HG03095 (cell line): ENCODE measurements around the gene CXCL1.

ENCODE experiments used
- ATAC-seq: cut with Tn5 transposase; IDR thresholded peaks from one replicate; pipeline ENCODE4 v1.9.1; 2021; ENCODE audit warnings: moderate library complexity; ENCODE audit not compliant: unreplicated experiment

Gene CXCL1

DNA sequence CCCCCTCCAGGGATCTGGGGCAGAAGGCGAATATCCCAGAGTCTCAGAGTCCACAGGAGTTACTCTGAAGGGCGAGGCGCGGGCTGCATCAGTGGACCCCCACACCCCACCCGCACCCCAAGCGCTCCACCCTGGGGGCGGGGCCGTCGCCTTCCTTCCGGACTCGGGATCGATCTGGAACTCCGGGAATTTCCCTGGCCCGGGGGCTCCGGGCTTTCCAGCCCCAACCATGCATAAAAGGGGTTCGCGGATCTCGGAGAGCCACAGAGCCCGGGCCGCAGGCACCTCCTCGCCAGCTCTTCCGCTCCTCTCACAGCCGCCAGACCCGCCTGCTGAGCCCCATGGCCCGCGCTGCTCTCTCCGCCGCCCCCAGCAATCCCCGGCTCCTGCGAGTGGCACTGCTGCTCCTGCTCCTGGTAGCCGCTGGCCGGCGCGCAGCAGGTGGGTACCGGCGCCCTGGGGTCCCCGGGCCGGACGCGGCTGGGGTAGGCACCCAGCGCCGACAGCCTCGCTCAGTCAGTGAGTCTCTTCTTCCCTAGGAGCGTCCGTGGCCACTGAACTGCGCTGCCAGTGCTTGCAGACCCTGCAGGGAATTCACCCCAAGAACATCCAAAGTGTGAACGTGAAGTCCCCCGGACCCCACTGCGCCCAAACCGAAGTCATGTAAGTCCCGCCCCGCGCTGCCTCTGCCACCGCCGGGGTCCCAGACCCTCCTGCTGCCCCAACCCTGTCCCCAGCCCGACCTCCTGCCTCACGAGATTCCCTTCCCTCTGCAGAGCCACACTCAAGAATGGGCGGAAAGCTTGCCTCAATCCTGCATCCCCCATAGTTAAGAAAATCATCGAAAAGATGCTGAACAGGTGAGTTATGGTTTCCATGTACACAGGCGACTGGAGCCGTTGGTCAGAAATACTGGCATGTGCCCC lies at the start of gene CXCL1:
Gene CXCL1 (plus strand): TSS at position 264 of the 926 bp plus-strand sequence. CDS start 78 bp downstream, at position 342.
- ATAC-seq = no peak

GRCh38 chr4:73821325-73821724 lies 47.9 kb upstream of the CXCL1 start:
- no peak for ATAC-seq

DNA sequence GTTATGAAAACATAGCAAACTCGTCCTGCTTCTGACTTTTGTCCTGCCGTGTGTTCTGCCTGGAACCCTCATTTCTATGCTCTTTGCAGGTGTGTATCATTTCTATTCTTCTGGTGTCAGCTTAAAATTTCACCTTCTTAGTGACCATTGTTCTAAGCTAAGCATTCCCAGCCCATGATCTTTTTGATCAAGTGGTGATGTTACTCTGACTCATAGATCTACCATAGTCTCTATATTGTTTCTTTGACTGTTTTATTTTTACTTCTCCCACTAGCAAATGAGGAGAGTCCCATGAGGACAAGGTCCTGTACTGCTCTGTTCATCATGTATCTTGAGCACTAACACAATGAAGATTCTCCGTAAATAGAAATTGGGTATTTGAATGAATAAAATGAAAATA lies 46.8 kb upstream of the CXCL1 start:
- no peak for ATAC-seq

DNA sequence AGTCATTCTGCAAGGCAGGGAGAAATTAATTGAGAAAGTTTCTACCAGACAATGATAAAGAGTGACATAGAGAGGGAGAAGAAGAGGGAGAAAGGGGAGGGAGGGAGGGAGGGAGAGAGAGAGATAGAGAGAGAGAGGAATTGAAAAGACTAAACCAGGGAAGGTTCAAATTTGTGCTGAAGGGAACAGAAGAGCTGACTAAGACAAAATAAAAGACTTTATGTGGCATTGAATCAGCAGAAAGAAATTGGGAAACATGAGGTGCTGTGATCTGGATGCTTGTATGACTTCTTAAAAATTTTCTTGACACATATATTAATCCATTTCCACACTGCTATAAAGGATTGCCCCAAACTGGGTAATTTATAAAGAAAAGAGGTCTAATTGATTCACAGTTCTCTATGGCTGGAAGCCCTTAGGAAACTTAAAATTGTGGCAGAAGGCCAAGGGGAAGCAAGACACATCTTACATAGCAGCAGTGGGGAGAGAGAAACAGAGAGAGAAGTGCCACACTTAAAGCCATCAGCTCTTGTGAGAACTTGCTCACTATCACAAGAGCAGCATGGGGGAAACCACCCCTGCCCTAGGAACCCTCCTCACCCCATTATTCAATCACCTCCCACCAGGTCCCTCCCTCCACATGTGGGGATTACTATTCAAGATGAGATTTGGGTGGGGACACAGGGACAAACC lies 46.2 kb upstream of the CXCL1 start:
- no peak for ATAC-seq

DNA sequence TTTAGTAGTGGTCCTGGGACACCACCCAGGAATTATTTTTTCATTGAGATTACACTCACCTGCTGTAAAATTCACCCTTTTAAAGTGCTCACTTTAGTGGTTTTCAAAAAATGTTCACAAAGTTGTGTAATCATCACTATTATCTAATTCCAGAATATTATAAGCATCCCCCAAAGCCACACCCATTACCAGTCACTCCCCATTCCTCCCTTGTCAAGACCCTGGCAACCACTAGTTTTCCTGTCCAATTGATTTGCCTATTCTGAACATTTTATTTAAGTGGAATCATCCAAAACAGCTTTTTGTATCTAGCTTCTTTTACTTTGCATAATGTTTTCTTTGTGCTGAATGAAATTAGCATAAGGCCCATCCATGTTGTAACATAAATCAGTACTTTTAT lies 45.4 kb upstream of the CXCL1 start:
- no peak for ATAC-seq

DNA sequence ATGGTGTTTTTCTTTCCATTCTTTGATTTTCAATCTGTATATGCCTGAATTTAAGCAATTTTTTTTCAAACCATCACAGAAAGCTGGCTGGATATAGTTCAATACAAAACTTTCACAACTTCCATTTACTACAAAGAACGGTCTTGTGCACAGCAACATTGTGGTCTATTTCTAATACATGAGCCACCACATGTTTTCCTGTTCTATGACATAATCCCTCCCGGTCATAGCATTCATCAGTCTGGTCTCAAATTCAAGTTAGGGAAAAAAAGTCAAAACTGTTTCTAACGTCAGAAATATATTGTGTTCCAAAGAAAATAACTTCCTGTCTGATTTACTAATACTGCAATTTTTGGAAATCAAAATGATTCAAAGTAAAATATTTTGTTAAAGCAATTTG lies 40.2 kb upstream of the CXCL1 start:
- no peak for ATAC-seq

- no peak for ATAC-seq
These were observed 37.6 kb upstream of the CXCL1 start for GRCh38 chr4:73831569-73831968.

DNA sequence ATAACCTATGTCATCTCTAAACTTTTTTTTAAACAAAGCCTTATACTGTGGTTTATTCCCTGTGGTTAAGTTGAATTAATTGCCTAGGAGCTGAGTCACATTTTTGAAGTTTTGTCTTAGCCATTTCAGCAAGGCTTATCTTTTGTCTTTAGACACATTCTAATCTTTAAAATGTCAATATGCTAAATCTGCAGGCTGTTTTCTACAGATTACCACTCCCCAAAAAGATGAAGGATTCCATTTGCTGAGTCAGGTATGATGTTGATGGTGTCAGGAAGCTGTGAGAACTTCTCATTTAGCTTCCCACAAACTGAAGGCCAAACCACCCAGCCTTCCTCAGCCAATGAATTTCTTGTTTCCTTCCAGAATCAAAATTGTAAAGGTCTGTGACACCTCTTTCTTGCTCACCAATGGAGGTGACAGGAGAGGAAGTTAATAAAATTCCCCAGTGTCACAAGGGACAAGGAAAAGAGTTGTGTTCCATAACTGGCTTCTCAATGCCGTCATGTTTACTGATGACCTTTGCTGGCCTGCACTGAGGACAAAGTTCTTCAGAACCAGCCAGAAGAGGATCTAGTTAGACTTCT lies 36.4 kb upstream of the CXCL1 start:
- ATAC-seq = no peak

GRCh38 chr4:73836373-73837279 lies 32.6 kb upstream of the CXCL1 start, which contains the start of gene CXCL6:
Gene CXCL6 (plus strand): TSS chr4:73836678. CDS start chr4:73836751, 73 bp downstream.
- ATAC-seq = no peak

GRCh38 chr4:73839071-73839470 lies 30.1 kb upstream of the CXCL1 start:
- ATAC-seq = no peak

DNA sequence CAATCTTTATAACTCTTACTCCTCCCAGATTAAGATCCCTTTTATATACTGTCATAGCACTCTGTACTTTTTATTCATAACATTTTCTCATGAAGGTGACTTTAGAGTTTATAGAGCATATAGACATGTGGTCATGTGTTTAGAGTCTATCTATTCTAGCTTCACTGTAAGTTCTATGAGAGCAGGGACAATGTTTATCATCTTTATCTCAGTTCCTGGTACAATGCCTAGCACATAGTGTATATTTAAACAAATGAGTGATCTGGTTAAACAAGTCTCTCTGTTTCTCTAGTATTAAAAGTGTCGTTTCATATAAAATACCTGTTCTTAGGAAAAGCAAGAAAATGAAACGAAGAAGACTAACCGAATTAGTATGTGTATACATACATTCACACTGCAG lies 29.5 kb upstream of the CXCL1 start:
- ATAC-seq = no peak

DNA sequence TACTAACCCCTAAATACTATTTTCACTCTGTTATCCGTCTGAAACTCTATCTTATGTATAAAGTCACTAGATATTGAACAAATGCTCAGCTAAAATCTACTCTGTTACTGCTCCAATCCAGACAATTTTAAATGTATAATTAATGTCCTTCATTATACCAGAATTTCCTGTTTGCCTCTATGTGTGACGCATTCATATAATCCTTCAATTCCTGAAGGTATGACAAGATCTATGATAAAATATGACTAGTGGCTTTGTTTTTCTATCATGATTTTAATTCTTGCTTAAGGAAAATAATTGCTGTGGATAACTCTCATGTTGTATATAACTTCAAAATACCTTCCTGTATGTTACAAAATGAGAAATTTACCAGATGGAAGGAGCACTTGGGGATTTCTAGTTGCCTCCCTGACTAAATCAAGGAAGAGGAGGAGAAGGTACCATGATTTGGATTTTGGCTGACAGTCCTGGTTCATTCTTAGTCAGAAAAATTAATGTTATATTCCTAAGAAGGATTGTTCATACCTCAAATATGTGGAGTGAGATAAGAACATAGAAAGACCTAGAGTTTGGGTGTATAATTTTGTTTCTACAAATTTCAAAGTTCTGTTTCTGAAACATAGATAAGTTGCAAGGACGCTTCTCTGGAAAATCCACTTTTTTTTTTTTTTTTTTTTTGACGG lies 27.8 kb upstream of the CXCL1 start:
- no peak for ATAC-seq

GRCh38 chr4:73842696-73843095 lies 26.5 kb upstream of the CXCL1 start:
- no peak for ATAC-seq

- ATAC-seq = no peak
These were observed 25.8 kb upstream of the CXCL1 start for GRCh38 chr4:73843369-73843768.

DNA sequence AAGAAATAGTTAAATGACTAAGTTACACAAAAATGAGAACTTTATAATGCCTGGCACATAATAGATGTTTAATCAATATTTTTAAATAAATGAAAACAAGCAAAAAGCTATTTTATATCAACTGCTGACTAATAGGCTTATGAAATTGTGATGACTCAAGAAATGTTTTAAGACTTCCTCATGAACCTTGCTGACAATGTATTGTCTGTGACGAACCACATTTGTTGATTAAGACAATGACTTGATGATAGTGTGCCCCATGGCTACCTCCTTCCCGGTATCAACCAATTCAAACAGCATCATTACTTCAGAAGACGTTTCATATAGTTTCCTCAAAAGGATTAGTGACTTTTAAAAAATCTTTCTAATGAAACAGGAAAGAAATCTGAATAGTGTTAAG lies 24.8 kb upstream of the CXCL1 start:
- no peak for ATAC-seq

- no peak for ATAC-seq
These were observed 24.4 kb upstream of the CXCL1 start for GRCh38 chr4:73844806-73845205.

- no peak for ATAC-seq
These were observed 21.5 kb upstream of the CXCL1 start for GRCh38 chr4:73847526-73848182.

- no peak for ATAC-seq
These were observed 20.9 kb upstream of the CXCL1 start for GRCh38 chr4:73848183-73848777.

DNA sequence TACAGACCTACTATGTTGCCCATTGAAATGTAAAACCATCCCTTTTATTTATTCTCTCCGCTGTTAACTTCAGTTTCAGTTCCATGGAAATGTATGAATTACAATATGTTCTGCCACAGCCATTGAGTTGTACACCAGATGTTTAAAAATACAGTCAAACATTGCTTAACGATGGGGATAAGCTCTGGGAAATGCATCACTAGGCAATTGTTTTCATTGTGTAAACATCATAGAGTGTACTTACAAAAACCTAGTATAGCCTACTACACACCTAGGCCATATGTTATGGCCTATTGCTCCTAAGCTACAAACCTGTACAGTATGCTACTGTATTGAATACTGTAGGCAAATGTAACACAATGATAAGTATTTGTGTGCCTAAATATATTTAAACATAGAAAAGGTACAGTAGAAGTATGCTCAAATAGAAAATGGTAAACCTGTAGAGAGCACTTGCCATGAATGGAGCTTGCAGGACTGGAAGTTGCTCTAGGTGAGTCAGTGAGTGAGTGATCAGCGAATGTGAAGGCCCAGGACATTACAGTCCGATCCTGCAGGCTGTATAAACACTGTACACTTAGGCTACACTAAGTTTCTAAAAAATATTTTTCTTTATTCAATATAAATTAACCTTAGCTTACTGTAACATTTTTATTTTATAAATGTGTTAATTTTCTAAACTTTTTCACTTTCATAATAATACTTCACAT lies 18.8 kb upstream of the CXCL1 start:
- ATAC-seq = no peak
